NCI-H2171 treated with DMSO at 0.1 percent for 48 hours (cell line): ENCODE data around the gene KRTAP10-12.
"Not testable (repeated sequence)": the region's sequence is repeated elsewhere in the genome, so short reads cannot be mapped to it uniquely, and the experiment has no call there.

Experiments
- DNase-seq: peaks from one replicate; lab custom pipeline; 2025; lab: John Stamatoyannopoulos, UW

KRTAP10-12 gene, protein sequence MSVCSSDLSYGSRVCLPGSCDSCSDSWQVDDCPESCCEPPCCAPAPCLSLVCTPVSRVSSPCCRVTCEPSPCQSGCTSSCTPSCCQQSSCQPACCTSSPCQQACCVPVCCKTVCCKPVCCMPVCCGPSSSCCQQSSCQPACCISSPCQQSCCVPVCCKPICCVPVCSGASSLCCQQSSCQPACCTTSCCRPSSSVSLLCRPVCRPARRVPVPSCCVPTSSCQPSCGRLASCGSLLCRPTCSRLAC

DNA sequence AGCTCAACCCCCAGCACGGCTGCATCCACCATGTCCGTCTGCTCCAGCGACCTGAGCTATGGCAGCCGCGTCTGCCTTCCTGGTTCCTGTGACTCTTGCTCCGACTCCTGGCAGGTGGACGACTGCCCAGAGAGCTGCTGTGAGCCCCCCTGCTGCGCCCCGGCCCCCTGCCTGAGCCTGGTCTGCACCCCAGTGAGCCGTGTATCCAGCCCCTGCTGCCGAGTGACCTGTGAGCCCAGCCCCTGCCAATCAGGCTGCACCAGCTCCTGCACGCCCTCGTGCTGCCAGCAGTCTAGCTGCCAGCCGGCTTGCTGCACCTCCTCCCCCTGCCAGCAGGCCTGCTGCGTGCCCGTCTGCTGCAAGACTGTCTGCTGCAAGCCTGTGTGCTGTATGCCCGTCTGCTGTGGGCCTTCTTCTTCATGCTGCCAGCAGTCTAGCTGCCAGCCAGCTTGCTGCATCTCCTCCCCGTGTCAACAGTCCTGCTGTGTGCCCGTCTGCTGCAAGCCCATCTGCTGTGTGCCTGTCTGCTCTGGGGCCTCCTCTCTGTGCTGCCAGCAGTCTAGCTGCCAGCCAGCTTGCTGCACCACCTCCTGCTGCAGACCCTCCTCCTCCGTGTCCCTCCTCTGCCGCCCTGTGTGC is at the start of gene KRTAP10-12:
TSS of gene KRTAP10-12 (plus strand) at position 1 of the 639 bp plus-strand sequence. CDS start at position 31, 30 bp downstream.
- not testable (repeated sequence) for DNase-seq

DNA sequence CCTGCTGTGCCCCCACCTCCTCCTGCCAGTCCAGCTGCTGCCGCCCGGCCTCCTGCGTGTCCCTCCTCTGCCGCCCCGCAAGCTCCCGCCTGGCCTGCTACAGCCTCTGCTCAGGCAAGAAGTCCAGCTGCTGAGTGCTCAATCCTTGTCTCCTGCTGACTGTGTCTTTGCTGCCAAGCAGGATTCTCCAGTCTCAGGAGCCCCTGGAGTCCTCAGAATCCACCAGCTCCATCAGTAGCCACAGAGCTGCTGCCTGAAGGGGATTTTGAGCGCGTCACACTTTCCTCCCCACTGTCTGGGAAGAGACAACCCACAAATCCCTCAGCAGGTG is 49.8 kb upstream of the KRTAP10-12 start:
- no peak for DNase-seq

DNA sequence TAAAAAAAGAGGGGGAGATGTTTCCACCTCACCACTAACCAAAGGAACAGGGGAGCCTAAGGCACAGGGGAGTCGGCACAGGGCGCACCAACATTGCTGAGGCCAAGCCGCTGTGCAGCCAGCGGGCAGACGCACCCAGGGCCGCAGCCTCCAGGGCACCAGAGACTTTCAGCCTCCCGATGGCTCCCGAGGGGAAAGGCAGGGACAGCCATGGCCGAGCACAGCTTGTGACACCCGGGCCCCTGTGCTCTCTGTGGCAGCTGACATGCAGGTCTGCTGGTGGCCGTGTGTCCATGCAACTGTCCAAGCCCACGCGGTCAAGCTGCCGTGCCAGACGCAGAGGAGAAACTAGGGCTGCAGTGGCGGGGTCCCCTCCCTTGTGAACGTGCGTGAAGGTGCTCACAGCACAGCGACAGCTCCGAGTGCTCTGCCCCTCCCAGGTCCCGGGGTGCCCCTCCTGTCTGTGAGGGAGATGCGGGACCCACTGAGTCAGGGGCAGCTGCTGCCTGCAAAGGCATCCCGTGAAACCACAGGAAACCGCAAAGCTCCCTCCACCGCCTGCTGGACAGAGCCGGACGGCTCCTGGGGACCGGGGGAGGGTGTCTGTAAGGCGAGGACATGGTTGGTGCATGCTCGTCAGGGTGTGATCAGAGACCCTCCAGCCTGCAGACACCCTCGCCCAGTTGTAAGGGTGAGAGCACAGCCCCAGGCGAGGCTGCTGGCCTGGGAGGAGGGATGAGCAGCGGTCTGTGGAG is 48.2 kb upstream of the KRTAP10-12 start:
- no peak for DNase-seq

DNA sequence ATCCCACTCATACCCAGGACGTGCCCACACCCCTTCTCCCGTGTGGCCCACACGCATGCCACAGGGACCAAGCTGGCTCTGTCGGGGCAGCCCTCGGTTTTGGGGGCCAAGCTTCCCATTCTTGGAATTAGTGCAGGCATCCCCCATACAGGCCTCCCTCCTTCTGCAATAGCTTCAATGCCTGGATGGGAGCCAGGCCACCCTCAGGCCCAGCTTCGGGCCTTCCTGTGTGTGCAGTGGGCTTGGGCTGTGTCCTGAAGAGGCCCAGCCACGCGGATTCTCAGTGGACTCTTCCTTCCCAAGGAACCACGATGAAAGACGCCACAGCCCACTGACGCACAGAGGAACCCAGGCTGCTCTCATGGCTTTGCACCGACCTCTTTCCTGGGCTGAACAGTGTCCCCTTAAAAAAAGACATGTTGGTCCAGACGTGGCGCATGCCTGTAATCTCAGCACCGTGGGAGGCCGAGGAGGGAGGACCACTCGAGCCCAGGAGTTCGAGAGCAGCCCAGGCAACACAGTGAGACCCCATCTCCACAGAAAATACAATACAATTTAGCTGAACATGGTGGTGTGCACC is 47.4 kb upstream of the KRTAP10-12 start:
- DNase-seq = no peak

DNA sequence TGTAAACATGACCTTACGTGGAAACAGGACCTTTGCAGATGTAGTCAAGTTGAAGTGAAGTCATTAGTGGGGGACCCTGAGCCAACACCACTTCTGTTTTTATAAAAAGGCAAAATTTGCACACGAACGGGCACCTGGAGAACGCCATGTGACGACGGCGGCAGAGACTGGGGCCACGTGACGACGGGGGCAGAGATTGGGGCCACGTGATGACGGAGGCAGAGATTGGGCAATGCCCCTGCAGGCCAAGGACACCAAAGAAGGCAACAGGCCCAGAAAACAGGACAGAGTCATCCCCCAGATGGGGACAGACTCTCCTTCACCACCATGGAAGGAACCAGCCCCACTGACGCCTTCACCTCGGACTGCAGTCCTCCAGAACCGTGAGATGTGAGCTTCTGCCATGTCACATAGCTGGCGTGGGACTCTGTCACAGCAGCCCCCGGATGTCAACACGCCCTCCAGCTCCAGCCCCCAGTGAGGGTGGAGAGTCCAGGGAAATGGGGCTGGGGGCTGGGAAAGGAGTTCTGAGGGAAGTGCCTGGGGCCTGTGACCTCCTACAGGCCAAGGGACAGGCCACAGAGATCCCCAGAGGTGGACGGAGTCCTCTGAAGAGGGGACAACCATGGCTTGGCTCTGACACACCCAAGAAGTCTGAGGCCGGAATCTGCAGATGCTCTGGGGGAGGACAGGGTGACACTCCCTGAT is 46.6 kb upstream of the KRTAP10-12 start:
- no peak for DNase-seq

DNA sequence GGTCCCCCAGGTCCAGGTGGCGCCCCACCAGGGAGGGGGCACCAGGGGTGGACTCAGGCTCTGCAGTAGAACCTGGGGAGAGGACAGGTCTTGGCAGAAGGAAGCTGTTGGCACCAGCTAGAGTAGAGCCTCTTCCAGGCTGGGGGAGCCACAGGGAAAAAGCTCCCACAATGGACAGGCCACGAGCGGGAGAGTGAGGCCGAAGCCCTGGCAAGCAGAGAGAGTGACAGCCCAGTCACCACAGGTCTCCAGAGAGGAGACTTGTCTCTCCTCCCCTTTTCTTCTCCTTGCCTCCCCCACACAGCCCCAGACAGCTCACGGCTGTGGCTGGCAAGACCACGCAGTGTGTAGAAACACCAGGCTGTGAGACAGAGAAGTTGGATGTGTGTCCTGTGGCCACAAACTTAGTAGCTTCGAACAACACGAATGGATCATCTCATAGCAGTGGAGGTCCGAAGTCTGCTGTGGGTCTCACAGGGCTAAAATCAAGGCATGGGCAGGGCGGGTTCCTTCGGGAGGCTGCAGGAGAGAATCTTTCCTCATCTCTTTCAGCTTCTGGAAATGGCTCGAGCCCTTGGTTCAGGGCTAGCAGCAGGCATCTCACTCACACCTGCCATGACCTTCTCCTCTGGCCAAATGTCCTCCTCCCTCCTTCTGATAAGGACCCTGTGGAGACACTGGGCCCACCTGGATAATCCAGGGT is 45.8 kb upstream of the KRTAP10-12 start:
- no peak for DNase-seq

DNA sequence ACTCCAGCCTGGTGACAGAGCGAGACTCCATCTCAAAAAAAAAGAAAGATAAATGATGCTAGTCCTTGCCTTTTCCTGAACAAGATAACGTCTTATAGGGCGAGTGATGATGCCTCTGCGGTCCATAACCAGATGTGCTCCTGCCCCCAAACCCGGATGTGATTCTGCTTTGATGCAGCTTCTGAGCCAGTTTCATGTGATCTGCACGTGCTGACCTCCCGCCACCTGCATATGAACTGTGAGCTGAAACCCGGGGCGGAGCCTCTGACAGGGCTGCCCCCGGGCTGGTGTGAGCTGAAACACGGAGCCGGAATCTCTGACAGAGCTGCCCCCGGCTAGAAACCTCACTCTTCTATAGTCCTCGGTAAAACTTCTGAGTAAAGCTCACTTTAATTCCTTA is 43.8 kb upstream of the KRTAP10-12 start:
- DNase-seq = no peak

DNA sequence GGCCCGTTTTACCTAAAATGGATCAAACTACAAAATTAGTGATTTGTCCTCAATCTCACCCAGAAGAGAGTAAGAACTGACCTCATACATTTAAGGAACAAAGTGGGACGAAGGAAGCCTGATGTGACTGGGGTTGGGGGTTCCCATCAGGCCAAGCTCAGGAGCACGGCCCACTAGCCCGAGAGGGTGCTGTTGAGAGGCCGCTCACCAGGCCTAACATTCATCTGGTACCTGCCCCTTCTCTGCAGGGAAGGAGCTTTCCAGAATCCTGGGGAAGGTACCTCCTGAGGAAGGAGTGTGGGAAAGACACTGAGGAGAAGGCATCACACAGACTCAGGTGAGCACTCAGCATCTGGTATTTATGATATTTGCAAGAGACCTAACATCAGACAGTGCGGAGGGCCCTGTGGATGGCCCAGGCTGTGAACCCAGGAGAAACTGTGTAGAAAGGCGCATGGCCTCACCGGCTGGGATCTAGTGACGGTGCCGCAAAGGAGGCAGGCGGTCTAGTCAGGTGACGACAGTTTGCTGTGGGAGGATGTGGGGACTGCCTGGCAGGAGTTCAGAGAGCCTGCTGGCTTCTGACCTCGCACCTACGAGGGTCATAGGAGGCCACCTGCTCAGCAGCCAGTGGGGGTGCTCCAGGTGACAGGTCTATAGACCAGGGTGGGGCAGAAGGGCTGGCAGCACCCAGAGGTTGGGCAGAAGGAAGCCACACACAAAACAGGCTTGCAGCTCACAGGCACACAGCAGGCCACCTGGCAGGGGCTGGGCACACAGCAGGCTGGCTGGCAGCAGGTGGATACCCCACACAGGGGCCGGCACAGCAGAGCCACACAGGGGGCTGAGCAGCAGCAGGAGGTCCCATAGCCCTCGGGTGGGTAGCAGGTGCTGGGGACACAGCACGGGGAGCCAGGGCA is 43.1 kb upstream of the KRTAP10-12 start:
- DNase-seq = peak; percentile 25

DNA sequence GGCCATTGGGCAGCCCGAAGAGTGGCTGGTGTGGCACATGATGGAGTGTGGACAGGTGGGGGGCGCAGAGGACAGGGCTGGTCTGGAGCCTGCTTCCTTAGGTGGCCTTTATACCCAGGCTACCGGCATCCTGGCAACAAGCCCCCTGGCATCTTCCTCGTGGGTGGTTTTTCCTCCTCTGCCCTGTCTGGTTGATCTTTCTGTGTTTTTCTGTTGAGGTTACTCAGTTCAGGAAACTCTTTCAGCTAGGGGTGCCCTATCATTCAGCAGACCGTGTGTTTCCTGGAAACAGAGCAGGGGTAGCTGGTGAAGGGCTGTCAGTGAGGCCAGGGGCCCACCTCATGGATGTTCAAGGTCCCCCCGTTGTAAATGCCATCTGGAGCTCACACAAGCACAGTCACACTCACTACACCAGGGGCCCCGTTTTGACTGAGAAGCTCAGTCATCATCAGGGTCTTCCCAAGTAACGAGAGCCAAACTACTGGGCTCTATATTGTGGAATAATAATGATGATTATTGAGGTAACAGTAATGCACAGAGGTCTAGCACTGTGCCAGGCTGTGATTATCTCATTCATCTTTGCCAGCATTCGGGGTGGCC is 42.3 kb upstream of the KRTAP10-12 start, which contains the start of gene KRTAP12-4:
TSS of gene KRTAP12-4 (minus strand) at position 84 of the 600 bp plus-strand sequence. CDS start at position 39, 45 bp downstream.
- no peak for DNase-seq

DNA sequence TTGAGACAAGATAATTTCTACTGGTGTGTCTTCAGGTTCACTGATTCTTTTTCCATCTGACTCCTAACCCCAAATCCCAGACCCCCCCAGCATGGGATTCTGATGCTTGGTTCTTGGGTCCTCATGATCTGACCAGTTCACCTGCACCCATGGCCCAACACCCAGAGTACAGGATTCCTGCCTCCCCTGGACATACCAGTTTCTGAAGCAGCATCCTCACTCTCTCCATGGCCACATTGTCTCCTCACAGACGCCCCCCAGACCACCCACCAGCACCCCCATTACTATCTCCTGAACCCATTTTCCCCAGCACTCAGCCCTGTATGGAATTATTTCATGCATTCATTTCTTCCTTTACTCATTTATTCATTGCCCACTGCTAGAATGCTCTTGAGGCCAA is 40.1 kb upstream of the KRTAP10-12 start:
- DNase-seq = no peak

DNA sequence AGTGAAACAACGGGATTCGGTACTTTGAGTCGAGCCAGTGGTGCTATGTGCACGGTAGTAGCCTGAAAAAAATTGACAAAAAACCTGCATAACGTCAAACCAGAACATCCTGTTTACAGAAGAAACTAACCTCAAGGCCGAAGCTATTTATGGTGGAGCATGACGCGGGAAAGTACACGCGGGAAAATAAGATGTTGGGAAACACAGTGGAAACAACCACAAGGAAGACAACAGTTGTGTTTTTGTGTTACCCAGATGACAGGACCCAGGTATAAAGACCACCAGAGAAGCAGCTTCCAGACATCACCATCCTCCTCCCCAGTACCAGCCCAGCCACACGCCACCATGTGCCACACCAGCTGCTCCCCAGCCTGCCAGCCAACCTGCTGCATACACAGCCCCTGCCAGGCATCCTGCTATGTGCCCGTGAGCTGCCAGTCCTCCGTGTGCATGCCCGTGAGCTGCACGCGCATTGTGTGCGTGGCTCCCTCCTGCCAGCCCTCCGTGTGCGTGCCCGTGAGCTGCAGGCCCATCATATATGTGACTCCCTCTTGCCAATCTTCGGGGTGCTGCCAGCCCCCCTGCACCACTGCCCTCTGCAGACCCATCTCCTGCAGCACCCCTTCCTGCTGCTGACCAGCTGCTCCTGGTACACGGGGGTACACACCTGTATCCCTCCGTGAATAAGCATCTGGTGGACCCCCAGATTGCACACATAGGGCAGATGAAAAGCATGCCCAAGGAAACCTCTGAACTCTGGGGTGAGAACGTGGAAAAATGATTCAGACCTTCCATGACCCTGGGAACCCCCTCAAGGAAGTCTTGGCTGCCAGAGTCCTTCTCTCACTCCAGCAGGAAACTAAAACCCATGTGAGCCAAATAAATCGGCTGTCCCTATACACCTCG is 39.1 kb upstream of the KRTAP10-12 start, which contains the start of gene KRTAP12-3:
TSS of gene KRTAP12-3 (plus strand) at position 298 of the 906 bp plus-strand sequence. CDS start at position 346, 48 bp downstream.
- no peak for DNase-seq

DNA sequence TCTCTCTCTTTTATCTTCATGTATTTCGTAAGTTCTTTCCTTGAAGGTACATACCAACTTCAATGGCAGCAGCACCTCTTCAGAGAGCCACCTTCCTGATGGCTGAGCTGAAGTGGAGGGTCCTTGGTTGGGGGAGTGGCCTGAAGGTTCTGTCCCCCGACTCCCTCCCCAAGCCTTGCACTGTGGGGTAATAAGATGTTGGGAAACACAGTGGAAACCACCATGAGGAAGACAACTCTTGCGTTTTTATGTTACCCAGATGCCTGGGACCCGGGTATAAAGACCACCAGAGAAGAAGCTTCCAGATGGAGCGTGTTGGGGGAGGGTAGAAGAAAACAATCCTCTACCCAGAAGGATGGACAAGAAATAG is 38.4 kb upstream of the KRTAP10-12 start:
- DNase-seq = no peak

DNA sequence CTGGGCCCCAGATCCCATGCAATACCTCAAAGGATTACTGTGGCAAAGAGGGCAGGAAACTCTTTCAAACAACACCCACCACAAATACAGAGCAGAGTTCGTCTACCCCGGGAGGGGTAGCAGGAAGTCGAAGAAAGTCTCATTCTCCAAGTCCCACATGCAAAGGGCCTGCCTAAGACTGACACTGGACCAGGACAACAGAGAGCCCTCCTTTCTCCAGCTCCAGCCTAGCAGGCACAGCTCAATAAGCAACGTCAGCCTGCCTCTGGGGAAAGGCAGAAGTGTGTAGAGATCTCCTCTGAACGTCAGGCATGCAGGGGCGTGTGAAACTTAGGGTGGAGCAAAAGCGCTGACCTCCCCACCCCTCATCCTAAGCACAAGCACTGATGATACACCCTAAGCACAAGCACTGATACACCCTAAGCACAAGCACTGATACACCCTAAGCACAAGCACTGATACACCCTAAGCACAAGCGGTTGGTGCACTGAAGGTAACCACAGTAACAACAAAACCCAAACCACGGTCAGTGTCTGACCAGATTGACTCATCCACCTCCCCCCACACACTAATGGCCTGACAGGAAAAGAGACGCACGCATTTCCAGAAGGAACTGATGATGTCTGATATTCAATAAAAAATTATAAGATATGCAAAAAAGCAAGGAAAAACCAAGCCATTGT is 37.9 kb upstream of the KRTAP10-12 start:
- DNase-seq = no peak

DNA sequence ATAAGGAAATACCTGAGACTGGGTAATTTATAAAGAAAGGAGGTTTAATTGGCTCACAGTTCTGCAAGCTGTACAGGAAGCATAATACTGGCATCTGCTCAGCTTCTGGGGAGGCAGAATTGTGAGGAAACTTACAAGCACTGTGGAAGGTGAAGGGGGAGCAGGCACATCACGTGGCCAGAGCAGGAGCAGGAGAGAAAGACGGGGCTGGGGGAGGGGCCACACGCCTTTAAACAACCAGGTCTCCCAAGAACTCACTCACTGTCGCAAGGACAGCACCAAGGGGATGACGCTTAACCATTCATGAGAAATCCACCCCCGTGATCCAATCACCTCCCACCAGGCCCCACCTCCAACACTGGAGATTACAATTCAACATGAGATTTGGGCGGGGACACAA is 35.4 kb upstream of the KRTAP10-12 start:
- DNase-seq = not testable (repeated sequence)

DNA sequence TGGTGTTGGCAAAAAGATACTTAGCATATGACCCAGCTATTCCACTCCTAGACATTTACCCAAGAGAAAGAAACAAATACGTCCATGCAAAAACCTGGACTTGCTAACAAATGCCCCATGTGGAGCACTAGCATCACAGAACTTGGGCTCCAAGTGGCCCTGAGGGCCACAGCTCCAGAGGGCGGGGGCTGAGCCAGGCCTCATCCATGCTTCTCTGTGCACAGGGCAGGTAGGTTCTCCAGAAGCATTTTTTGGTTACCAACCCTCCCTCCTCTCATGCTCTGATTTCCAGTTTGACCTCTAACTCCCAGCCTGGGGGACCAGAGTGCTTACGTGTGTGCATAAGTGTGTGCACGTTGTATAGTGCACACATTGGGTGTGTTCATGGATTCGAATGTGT is 32.3 kb upstream of the KRTAP10-12 start:
- DNase-seq = no peak

DNA sequence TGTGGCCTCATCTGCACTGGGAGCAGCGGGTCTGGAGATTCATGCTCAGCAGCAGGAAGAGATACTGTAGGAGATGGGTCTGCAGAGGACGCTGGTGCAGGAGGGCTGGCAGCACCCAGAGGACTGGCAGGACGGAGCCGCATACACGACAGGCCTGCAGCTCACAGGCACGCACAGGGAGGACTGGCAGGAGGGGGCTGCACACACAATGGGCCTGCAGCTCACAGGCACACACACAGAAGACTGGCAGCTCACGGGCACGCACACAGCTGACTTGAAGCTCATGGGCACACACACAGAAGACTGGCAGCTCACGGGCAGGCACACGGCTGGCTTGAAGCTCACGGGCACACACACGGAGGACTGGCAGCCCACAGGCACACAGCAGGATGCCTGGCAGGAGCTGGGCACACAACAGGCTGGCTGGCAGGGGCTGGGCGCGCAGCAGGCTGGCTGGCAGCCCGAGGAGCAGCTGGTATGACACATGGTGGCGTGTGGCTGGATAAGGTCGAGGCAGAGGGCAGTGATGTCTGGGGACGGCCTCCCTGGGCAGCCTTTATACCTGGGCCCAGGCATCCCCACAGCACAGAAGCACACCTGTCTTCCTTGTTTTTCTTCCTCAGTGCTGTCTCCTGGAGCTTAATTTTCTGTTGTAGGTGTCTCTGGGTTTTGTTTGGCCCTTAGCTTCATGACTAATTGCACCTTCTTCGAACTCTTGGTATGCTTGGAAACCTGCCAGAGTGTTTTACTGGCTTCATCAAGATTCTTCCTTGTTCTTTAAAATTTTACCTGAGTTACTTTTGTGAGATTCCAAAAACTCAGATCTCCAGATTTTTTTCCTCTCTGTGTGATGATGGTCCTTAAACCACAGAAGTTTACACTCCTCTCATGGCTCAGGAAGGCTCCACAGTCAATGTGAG is 30.3 kb upstream of the KRTAP10-12 start, which contains the start of gene KRTAP12-2:
TSS of gene KRTAP12-2 (minus strand) at position 527 of the 920 bp plus-strand sequence. CDS start at position 486, 41 bp downstream.
- DNase-seq = peak; percentile 48

DNA sequence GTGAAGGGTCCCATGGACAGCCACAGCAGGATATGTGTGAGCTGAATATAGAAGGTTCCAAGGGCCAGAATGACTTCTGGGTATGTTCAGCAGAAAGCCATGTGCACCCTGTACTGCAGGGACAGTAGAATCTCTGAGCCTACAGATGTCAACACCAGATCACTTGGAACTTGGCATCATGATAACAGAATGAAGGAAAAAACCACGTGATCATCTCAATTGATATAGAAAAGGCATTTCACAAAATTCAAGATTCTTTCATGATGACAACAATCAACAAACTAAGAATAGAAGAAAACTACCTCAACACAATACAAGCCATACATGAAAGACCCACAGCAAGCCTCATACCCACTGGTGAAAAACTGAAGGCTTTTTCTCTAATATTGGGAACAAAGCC is 29.4 kb upstream of the KRTAP10-12 start:
- DNase-seq = no peak
